Activated naive CD8-positive, alpha-beta T cell treated with anti-CD3 and anti-CD28 coated beads, Interleukin-2, amount 50 U/mL, for 24 hours (primary cell): Measurements from ENCODE around the gene MAP3K10.
"Not testable (repeated sequence)": the region's sequence is repeated elsewhere in the genome, so short reads cannot be mapped to it uniquely, and the experiment has no call there.

Experiments
- ATAC-seq: fragments of 150-1000 bp; cut with Tn5 transposase; one replicate; pipeline ENCODE4 v1.10.0; 2021
- DNase-seq: peaks from one replicate; pipeline ENCODE4 v3.0.0; 2021
- H3K27ac Mint-ChIP-seq: one replicate; pipeline ENCODE4 v1.8.0; 2021; ENCODE audit warnings: mild to moderate bottlenecking, mixed read lengths
- H3K27me3 Mint-ChIP-seq: one replicate; pipeline ENCODE4 v1.8.0; 2021; ENCODE audit warnings: mixed read lengths
- H3K36me3 Mint-ChIP-seq: one replicate; pipeline ENCODE4 v1.8.0; 2021; ENCODE audit warnings: low read depth, mixed read lengths
- H3K4me1 Mint-ChIP-seq: one replicate; pipeline ENCODE4 v1.8.0; 2021; ENCODE audit warnings: mixed read lengths
- H3K4me3 Mint-ChIP-seq: one replicate; pipeline ENCODE4 v1.8.0; 2021; ENCODE audit warnings: mild to moderate bottlenecking, moderate library complexity, mixed read lengths
- H3K9me3 Mint-ChIP-seq: one replicate; pipeline ENCODE4 v1.8.0; 2021; ENCODE audit warnings: mixed read lengths

Gene MAP3K10

GRCh38 chr19:40217934-40218890 lies 27.0 kb downstream of the MAP3K10 start, which contains the start of gene TTC9B:
Gene TTC9B (minus strand): TSS chr19:40218384. CDS start chr19:40218381, 3 bp downstream.
- Mint-ChIP-seq H3K36me3 (peaks cover 3% of the 10 kb centered on the region), H3K27me3 (peaks cover 52% of the 10 kb centered on the region), H3K4me3 (no peak within 1 kb of the TSS), H3K9me3 (peaks cover 5% of the 10 kb centered on the region), H3K27ac (no peak within 1 kb of the TSS), H3K4me1 (peaks cover 17% of the 10 kb centered on the region)
- DNase-seq (peak; percentile 69), ATAC-seq (peak; percentile 22)

DNA sequence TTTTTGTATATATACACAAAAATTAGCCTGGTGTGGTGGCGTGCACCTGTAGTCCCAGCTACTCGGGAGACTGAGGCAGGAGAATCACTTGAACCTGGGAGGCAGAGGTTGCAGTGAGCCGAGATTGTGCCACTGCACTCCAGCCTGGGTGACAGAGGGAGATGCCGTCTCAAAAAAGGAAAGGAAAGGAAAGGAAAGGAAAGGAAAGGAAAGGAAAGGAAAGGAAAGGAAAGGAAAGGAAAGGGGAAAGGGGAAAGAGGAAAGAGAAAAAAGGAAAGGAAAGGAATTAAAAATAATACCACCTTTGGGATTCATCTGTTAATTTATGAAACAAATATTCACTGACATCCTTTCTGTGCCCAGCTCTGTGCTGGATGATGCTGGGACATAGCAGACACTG lies 27.8 kb downstream of the MAP3K10 start:
- H3K4me1 Mint-ChIP-seq, result peaks cover 17% of the 10 kb centered on the region
- not testable (repeated sequence) for H3K36me3 Mint-ChIP-seq, DNase-seq, ATAC-seq, H3K4me3 Mint-ChIP-seq, H3K27ac Mint-ChIP-seq, H3K9me3 Mint-ChIP-seq
- H3K27me3 Mint-ChIP-seq, result peaks cover 56% of the 10 kb centered on the region

DNA sequence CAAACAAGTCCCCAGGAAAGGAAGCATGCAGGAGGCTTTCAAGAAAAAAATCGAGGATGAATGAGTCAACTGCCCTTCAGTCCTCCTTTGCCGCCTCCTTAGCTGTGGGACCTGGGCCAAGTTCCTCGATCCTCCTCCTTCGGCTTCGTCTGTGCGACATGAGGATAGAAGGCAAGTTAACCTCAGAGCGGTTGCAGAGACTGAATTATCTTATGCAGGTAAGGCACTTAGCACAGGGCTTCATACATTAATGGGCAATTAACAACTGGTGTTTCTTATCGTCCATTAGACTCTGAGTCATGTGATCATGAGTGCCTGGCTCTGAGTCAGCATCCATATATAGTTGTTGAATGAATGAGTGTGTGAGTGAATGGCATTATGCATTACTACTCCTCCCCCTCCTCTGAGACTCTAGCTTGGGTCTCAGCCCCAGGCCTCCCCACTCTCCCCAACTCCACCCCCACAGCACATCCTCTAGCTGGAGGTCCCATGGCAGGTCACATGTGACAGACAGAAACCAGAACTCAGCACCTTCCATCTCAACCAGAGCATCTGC lies 28.6 kb downstream of the MAP3K10 start:
- H3K4me1 Mint-ChIP-seq, result peaks cover 17% of the 10 kb centered on the region
- peaks cover 3% of the 10 kb centered on the region for H3K36me3 Mint-ChIP-seq
- peaks cover 64% of the 10 kb centered on the region for H3K27me3 Mint-ChIP-seq
- H3K9me3 Mint-ChIP-seq, result peaks cover 5% of the 10 kb centered on the region
- H3K27ac Mint-ChIP-seq, result no peak overlapping the region
- H3K4me3 Mint-ChIP-seq, result no peak overlapping the region
- no peak for DNase-seq
- ATAC-seq, result no peak

DNA sequence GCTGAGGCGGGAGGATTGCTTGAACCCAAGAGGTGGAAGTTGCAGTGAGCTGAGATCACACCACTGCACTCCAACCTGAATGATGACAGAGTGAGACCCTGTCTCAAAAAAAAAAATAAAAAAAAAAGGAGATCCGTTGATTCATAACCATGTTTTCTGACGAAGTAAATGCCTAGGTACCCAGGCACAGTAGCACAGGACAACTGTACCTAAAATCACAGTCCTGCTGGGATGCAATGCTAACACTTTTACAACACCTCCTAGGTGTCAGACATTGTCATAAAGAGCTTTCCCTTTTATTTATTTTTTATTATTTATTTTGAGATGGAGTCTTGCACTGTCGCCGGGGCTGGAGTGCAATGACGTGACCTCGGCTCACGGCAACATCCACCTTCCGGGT lies 29.4 kb downstream of the MAP3K10 start:
- Mint-ChIP-seq H3K36me3 (peaks cover 3% of the 10 kb centered on the region), H3K27me3 (peaks cover 71% of the 10 kb centered on the region), H3K9me3 (peaks cover 5% of the 10 kb centered on the region), H3K4me3 (no peak overlapping the region), H3K4me1 (peaks cover 22% of the 10 kb centered on the region), H3K27ac (no peak overlapping the region)
- DNase-seq, result no peak
- ATAC-seq, result no peak

- peaks cover 25% of the 10 kb centered on the region for H3K4me1 Mint-ChIP-seq
- DNase-seq, result peak; percentile 75
- peaks cover 5% of the 10 kb centered on the region for H3K9me3 Mint-ChIP-seq
- ATAC-seq, result peak; percentile 73
- peaks cover 68% of the 10 kb centered on the region for H3K27me3 Mint-ChIP-seq
- peaks cover 3% of the 10 kb centered on the region for H3K36me3 Mint-ChIP-seq
- peak overlapping the region; percentile 27 for H3K4me3 Mint-ChIP-seq
- peak overlapping the region; percentile 79 for H3K27ac Mint-ChIP-seq
These were observed 30.8 kb downstream of the MAP3K10 start for GRCh38 chr19:40221858-40222619.

DNA sequence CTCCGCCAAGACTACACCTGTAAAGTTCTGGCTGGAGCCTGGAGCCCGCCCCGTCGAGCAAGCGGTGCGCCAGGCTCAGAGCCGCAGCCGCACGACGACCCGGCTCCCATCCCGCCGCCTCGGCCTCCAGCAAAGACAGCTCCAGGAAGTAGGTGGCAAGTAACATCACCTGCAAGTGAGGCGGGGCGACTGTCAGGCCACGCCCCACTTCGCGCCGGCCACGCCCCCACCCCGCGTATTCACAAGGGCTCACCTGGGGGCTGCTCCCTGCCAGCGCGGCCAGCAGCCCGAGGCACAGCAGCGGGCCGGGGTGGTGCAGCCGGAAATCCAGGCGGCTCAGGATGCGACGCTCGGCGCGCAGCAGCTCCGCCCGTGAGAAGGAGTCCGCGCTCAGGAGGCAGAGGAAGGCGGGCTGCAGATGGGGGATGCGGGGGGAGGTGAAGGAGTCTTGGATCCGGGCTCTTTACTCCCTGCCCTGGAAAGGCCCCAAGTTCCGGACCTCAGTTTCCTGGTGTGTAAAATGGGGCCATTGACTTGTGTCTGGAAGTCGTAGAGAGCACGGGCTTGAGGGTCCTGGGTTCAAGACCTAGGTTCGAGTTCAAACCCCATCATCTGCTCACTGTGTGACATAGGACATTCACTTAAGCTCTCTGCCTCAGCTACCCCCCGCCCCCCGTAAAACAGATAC lies 32.1 kb downstream of the MAP3K10 start:
- H3K27ac Mint-ChIP-seq, result no peak overlapping the region
- ATAC-seq, result no peak

GRCh38 chr19:40224342-40225150 lies 33.3 kb downstream of the MAP3K10 start:
- H3K36me3 Mint-ChIP-seq, result peaks cover 3% of the 10 kb centered on the region
- H3K4me1 Mint-ChIP-seq, result peaks cover 28% of the 10 kb centered on the region
- no peak overlapping the region for H3K4me3 Mint-ChIP-seq
- no peak overlapping the region for H3K27ac Mint-ChIP-seq
- ATAC-seq, result no peak
- DNase-seq, result no peak
- H3K27me3 Mint-ChIP-seq, result peaks cover 56% of the 10 kb centered on the region
- H3K9me3 Mint-ChIP-seq, result peaks cover 5% of the 10 kb centered on the region

More for the DNA sequence above, 32.1 kb downstream of the MAP3K10 start:
- DNase-seq, result peak; percentile 18
- no peak overlapping the region for H3K4me3 Mint-ChIP-seq
- H3K27me3 Mint-ChIP-seq, result peaks cover 69% of the 10 kb centered on the region
- peaks cover 3% of the 10 kb centered on the region for H3K36me3 Mint-ChIP-seq
- peaks cover 22% of the 10 kb centered on the region for H3K4me1 Mint-ChIP-seq
- peaks cover 5% of the 10 kb centered on the region for H3K9me3 Mint-ChIP-seq

- peaks cover 35% of the 10 kb centered on the region for H3K4me1 Mint-ChIP-seq
- peak overlapping the region; percentile 61 for H3K27ac Mint-ChIP-seq
- peaks cover 3% of the 10 kb centered on the region for H3K36me3 Mint-ChIP-seq
- DNase-seq (no peak), ATAC-seq (no peak)
- H3K4me3 Mint-ChIP-seq, result peak overlapping the region; percentile 50
- peaks cover 5% of the 10 kb centered on the region for H3K9me3 Mint-ChIP-seq
- peaks cover 49% of the 10 kb centered on the region for H3K27me3 Mint-ChIP-seq
These were observed 34.4 kb downstream of the MAP3K10 start for GRCh38 chr19:40225440-40226305.

GRCh38 chr19:40228346-40228745 lies 37.1 kb downstream of the MAP3K10 start:
- Mint-ChIP-seq H3K9me3 (no peaks in the 10 kb centered on the region), H3K4me1 (peaks cover 35% of the 10 kb centered on the region), H3K4me3 (no peak overlapping the region), H3K27ac (no peak overlapping the region), H3K36me3 (no peaks in the 10 kb centered on the region), H3K27me3 (peaks cover 34% of the 10 kb centered on the region)
- ATAC-seq, result no peak
- no peak for DNase-seq

GRCh38 chr19:40228863-40229262 lies 37.6 kb downstream of the MAP3K10 start:
- H3K4me3 Mint-ChIP-seq, result no peak overlapping the region
- peaks cover 35% of the 10 kb centered on the region for H3K4me1 Mint-ChIP-seq
- peak overlapping the region; percentile 1 for H3K27ac Mint-ChIP-seq
- no peaks in the 10 kb centered on the region for H3K36me3 Mint-ChIP-seq
- H3K9me3 Mint-ChIP-seq, result no peaks in the 10 kb centered on the region
- H3K27me3 Mint-ChIP-seq, result peaks cover 32% of the 10 kb centered on the region
- no peak for DNase-seq
- no peak for ATAC-seq

DNA sequence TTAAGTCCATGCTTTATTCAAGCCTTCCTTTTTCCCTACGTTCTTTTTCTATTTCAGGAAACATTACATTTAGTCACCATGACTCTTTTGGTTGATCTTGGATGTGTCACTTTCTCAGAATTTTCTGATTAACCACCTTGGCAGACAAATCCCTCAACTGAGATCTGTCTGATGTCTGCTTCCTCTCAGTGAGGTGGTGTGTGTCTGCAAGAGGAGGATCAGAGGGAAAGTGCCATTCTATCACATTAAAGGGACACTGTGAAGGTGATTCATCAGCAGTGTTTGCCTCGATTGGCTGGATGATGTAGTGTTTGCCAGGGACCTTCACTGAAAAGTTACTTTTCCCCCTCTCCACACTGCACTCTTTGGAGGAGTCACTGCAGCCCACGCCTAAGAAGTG lies 38.3 kb downstream of the MAP3K10 start:
- H3K4me1 Mint-ChIP-seq, result peaks cover 35% of the 10 kb centered on the region
- H3K9me3 Mint-ChIP-seq, result no peaks in the 10 kb centered on the region
- ATAC-seq, result peak; percentile 87

GRCh38 chr19:40229926-40230417 lies 38.7 kb downstream of the MAP3K10 start:
- H3K27me3 Mint-ChIP-seq, result peaks cover 21% of the 10 kb centered on the region
- peaks cover 35% of the 10 kb centered on the region for H3K4me1 Mint-ChIP-seq
- no peak overlapping the region for H3K27ac Mint-ChIP-seq
- no peaks in the 10 kb centered on the region for H3K36me3 Mint-ChIP-seq
- ATAC-seq, result no peak
- H3K4me3 Mint-ChIP-seq, result no peak overlapping the region
- no peaks in the 10 kb centered on the region for H3K9me3 Mint-ChIP-seq
- DNase-seq, result no peak

More for the DNA sequence above, 38.3 kb downstream of the MAP3K10 start:
- peaks cover 25% of the 10 kb centered on the region for H3K27me3 Mint-ChIP-seq
- H3K36me3 Mint-ChIP-seq, result no peaks in the 10 kb centered on the region
- peak overlapping the region; percentile 1 for H3K27ac Mint-ChIP-seq
- no peak overlapping the region for H3K4me3 Mint-ChIP-seq
- DNase-seq, result no peak
